Measurements from ENCODE around the gene TUBB4A. TPM values are rescaled to one million over a fixed set of nuclear protein-coding genes. Genes with fewer than 3 reads are reported as not detected.

The TUBB4A gene
- total and polyA plus RNA-seq, 2 of the 8 experiments (the other 6 are each of a cell fraction or from before 2014, with no cell fraction given), result 16.8 to 30.4 TPM

DNA sequence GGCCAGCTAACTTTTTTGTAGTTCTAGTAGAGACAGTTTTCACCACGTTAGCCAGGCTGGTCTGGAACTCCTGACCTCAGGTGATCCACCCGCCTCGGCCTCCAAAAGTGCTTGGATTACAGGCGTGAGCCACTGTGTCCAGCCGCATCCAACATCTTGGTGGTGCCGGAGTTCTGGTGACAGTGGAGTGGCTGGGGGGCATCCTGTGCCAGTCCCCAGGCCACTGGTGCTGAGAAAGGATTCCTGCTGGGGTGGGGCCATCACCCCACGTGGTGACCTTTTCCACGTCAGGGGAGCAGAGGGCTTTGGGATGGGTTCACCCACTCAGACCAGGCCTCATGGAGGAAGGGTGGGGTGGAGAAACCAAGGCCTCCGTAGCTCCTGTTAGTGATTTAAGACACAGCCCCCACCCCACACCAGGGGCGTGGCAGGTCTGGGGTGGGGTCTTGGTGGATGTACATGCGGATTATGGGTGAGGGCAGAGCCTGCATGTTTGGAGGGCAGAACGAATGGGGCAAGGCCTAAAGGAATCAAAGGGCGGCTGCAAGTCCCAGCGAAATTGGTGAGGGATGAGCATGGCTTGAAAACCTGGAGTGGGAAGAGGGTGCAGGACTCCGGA lies 12.9 kb upstream of the TUBB4A start:
- no peak overlapping the region for H3K9ac ChIP-seq (replicated peaks in 1 of 4; ENCODE audit: extremely low read depth in 1 of 4, low read depth in 3 of 4, low read length in 3 of 4)
- peaks cover 0 to 4% (median 1%) of the 10 kb centered on the region in 4 experiments; a peak in 2 of 7 replicates for H3K4me1 ChIP-seq (replicated peaks in 1 of 4; ENCODE audit: control insufficient read depth in 3 of 4, insufficient read depth in 4 of 4, low read length in 3 of 4)
- H3K4me3 ChIP-seq (ENCODE audit: extremely low read depth in 1 of 4, insufficient read depth in 2 of 4, low read depth in 3 of 4, low read length in 4 of 4), result no peak overlapping the region
- H4K91ac ChIP-seq (replicated peaks; ENCODE audit: insufficient read length, low read length), result no peak overlapping the region
- no peaks in the 10 kb centered on the region for H3K9me3 ChIP-seq (ENCODE audit: insufficient read depth in 2 of 2, low read depth in 1 of 2, low read length in 1 of 2)
- WGBS, 2 experiments (ENCODE audit: extremely low coverage in 1 of 2, insufficient coverage in 1 of 2, insufficient read length in 1 of 2, insufficient replicate concordance in 2 of 2, low coverage in 1 of 2, low lambda C conversion rate in 2 of 2, missing lambda C conversion rate in 1 of 2), result 93% methylated on average over 15 of the region's 15 CpGs; no CpG with 5 or more reads in 1 of the 2 experiments
- H2BK12ac ChIP-seq (ENCODE audit: low read depth, low read length), result no peak overlapping the region
- H3K27ac ChIP-seq (ENCODE audit: low read depth, low read length), result no peak overlapping the region
- H3K4ac ChIP-seq (replicated peaks; ENCODE audit: insufficient read length, low read depth, low read length), result no peak overlapping the region
- H4K8ac ChIP-seq (ENCODE audit: extremely low read depth, insufficient read depth, low read length), result no peak overlapping the region
- no peak overlapping the region for H3K18ac ChIP-seq (ENCODE audit: extremely low read depth, low read length)
- peaks cover 0 to 3% of the 10 kb centered on the region in 2 experiments for H4K20me1 ChIP-seq (replicated peaks in 1 of 2; ENCODE audit: control insufficient read depth in 1 of 2, insufficient read depth in 2 of 2, low read length in 2 of 2)
- no peak overlapping the region for H3K56ac ChIP-seq (replicated peaks; ENCODE audit: insufficient read length, low read depth, low read length)
- no peaks in the 10 kb centered on the region for H3K79me1 ChIP-seq (ENCODE audit: low read depth, low read length)
- H2BK20ac ChIP-seq (ENCODE audit: low read length), result no peak overlapping the region
- FAIRE-seq, result no peak
- H3K23ac ChIP-seq (ENCODE audit: insufficient read length), result no peak overlapping the region
- H3K36me3 ChIP-seq (ENCODE audit: control insufficient read depth in 2 of 4, insufficient read depth in 4 of 4, low read length in 3 of 4), result no peaks in the 10 kb centered on the region
- TF ChIP-seq SAP30 (IDR thresholded peaks at IDR 0.05; ENCODE audit: insufficient read depth, insufficient replicate concordance, low read length), result no peak
- no peak for TF ChIP-seq EGR1 (IDR thresholded peaks at IDR 0.05; ENCODE audit: borderline replicate concordance, low read depth, low read length)
- TF ChIP-seq ZNF274 (IDR thresholded peaks at IDR 0.05; ENCODE audit: borderline replicate concordance, extremely low read depth, low read length), result no peak
- TF ChIP-seq KDM1A (IDR thresholded peaks at IDR 0.05; ENCODE audit: borderline replicate concordance, low read length), result no peak
- no peak for TF ChIP-seq ATF2 (IDR thresholded peaks at IDR 0.05; ENCODE audit: low read length)
- no peak for TF ChIP-seq KDM5A (IDR thresholded peaks at IDR 0.05; ENCODE audit: low read length)
- TF ChIP-seq TAF1 (IDR thresholded peaks at IDR 0.05; ENCODE audit: low read depth, low read length), result no peak
- TF ChIP-seq EP300 (IDR thresholded peaks at IDR 0.05; ENCODE audit: borderline replicate concordance in 1 of 2, low read depth in 2 of 2, low read length in 2 of 2), result no peak
- no peak for TF ChIP-seq TEAD4 (IDR thresholded peaks at IDR 0.05; ENCODE audit: low read depth, low read length)
- no peak for TF ChIP-seq SIRT6 (IDR thresholded peaks at IDR 0.05; ENCODE audit: low read length)
- no peaks in the 10 kb centered on the region for H3K79me2 ChIP-seq (ENCODE audit: control insufficient read depth in 1 of 2, insufficient read depth in 2 of 2, low read length in 2 of 2)
- peaks cover 12% of the 10 kb centered on the region; the same call in 1 of the 2 replicates for H3K23me2 ChIP-seq (ENCODE audit: low read depth, low read length)
- H3K27me3 ChIP-seq (replicated peaks in 1 of 4; ENCODE audit: control insufficient read depth in 3 of 4, extremely low read depth in 1 of 4, insufficient read depth in 3 of 4, low read length in 3 of 4), result peaks cover 0 to 2% (median 0%) of the 10 kb centered on the region in 4 experiments; a peak in 1 of 7 replicates
- H2AFZ ChIP-seq (ENCODE audit: low read length), result no peak overlapping the region
- CTCF ChIA-PET (ENCODE audit: partially characterized antibody), result interaction anchor here (1.0 kb wide), 1 partner anchor 124 kb away, joined by 3 read pairs; no protein-coding TSS in a partner anchor
- DNase-seq (ENCODE audit: low read depth in 1 of 2, low spot score in 2 of 2), result no peak
- no peak overlapping the region for H2AK5ac ChIP-seq (ENCODE audit: low read depth, low read length)
- no peak overlapping the region for H2BK120ac ChIP-seq (replicated peaks; ENCODE audit: low read depth, low read length)
- no peak overlapping the region for H4K5ac ChIP-seq (ENCODE audit: insufficient read length, low read depth, low read length)
- POLR2A ChIA-PET (ENCODE audit: partially characterized antibody), result interaction anchor here (1.3 to 1.4 kb wide), 2 partner anchors 16 to 18 kb away, joined by 3 to 4 read pairs; partner anchors contain the start of gene TNFSF9
- H2BK5ac ChIP-seq (ENCODE audit: low read depth, low read length), result no peak overlapping the region
- H2BK15ac ChIP-seq (ENCODE audit: low read length), result no peak overlapping the region
- no peak overlapping the region for H3K14ac ChIP-seq (ENCODE audit: insufficient read length)
- no peak overlapping the region for H3K4me2 ChIP-seq (ENCODE audit: insufficient read depth in 1 of 2, low read depth in 2 of 2, low read length in 2 of 2)

Data from H1 (cell line).